H9 (cell line): ENCODE measurements around the gene PSPN. TPM values are rescaled to one million over a fixed set of nuclear protein-coding genes. Genes with fewer than 3 reads are reported as not detected.
"Not testable (repeated sequence)": the region's sequence is repeated elsewhere in the genome, so short reads cannot be mapped to it uniquely, and the experiment has no call there.

ENCODE experiments used
- DNase-seq: peaks from one replicate; pipeline ENCODE4 v3.0.0-alpha.2; 2017
- H2AFZ ChIP-seq: one replicate; pipeline ENCODE4 v1.6.1; 2013; ENCODE audit warnings: mild to moderate bottlenecking, low read length, control low read depth, moderate library complexity
- H2AK5ac ChIP-seq: 2 replicates; pipeline ENCODE4 v1.6.1; 2013; ENCODE audit warnings: low read length, control low read depth, mixed read lengths; ENCODE audit not compliant: insufficient read length
- H2BK120ac ChIP-seq: one replicate; pipeline ENCODE4 v1.6.1; 2013; ENCODE audit warnings: low read depth, mild to moderate bottlenecking, low read length, control low read depth, inconsistent platforms; ENCODE audit not compliant: poor library complexity, severe bottlenecking
- H2BK12ac ChIP-seq: 2 replicates; pipeline ENCODE4 v1.6.1; 2013; ENCODE audit warnings: low read length, control low read depth, mixed read lengths, low read depth; ENCODE audit not compliant: insufficient read length
- H2BK15ac ChIP-seq: 2 replicates; pipeline ENCODE4 v1.6.1; 2013; ENCODE audit warnings: low read depth, low read length, control low read depth
- H2BK20ac ChIP-seq: one replicate; pipeline ENCODE4 v1.6.1; 2013; ENCODE audit warnings: low read depth, mild to moderate bottlenecking, low read length, control low read depth, inconsistent platforms; ENCODE audit not compliant: poor library complexity, severe bottlenecking
- H2BK5ac ChIP-seq: 2 replicates; pipeline ENCODE4 v1.6.1; 2013; ENCODE audit warnings: low read length, control low read depth, mixed read lengths; ENCODE audit not compliant: insufficient read length
- H3K14ac ChIP-seq: 2 replicates; pipeline ENCODE4 v1.6.1; 2013; ENCODE audit warnings: low read length, control low read depth; ENCODE audit not compliant: insufficient read depth
- H3K18ac ChIP-seq: 2 replicates; pipeline ENCODE4 v1.6.1; 2013; ENCODE audit warnings: low read depth, mild to moderate bottlenecking, mixed read lengths, low read length, control low read depth; ENCODE audit not compliant: insufficient read length
- H3K23ac ChIP-seq: 2 replicates; pipeline ENCODE4 v1.6.1; 2013; ENCODE audit warnings: low read length, control low read depth, mixed read lengths, low read depth; ENCODE audit not compliant: insufficient read length
- H3K23me2 ChIP-seq: 2 replicates; pipeline ENCODE4 v1.6.1; 2013; ENCODE audit warnings: low read depth, mild to moderate bottlenecking, mixed read lengths, low read length, control low read depth; ENCODE audit not compliant: insufficient read length, poor library complexity, severe bottlenecking
- H3K27ac ChIP-seq: 2 replicates; pipeline ENCODE4 v1.5.1; 2013; ENCODE audit warnings: low read length, control low read depth, mixed read lengths, low read depth; ENCODE audit not compliant: insufficient read length
- H3K27me3 ChIP-seq: 2 replicates; pipeline ENCODE4 v1.6.1; 2013; ENCODE audit warnings: low read length, control low read depth, inconsistent platforms; ENCODE audit not compliant: insufficient read depth
- H3K4ac ChIP-seq: 2 replicates; pipeline ENCODE4 v1.6.1; 2013; ENCODE audit warnings: low read depth, mild to moderate bottlenecking, control low read depth, inconsistent platforms, low read length, moderate library complexity
- H3K4me1 ChIP-seq: 2 replicates; pipeline ENCODE4 v1.6.1; 2013; ENCODE audit warnings: low read length, control low read depth, inconsistent platforms; ENCODE audit not compliant: insufficient read depth
- H3K4me2 ChIP-seq: 2 replicates; pipeline ENCODE4 v1.6.1; 2013; ENCODE audit warnings: low read length, control low read depth, mixed read lengths; ENCODE audit not compliant: insufficient read length, insufficient read depth
- H3K56ac ChIP-seq: 2 replicates; pipeline ENCODE4 v1.6.1; 2013; ENCODE audit warnings: low read depth, mild to moderate bottlenecking, mixed read lengths, low read length, control low read depth; ENCODE audit not compliant: insufficient read length
- H3K79me1 ChIP-seq: 2 replicates; pipeline ENCODE4 v1.6.1; 2013; ENCODE audit warnings: low read depth, mild to moderate bottlenecking, moderate library complexity, low read length, control low read depth, inconsistent platforms; ENCODE audit not compliant: insufficient read depth, poor library complexity, severe bottlenecking
- H3K79me2 ChIP-seq: 2 replicates; pipeline ENCODE4 v1.6.1; 2013; ENCODE audit warnings: low read length, control low read depth, inconsistent platforms; ENCODE audit not compliant: insufficient read depth
- H3K9ac ChIP-seq: 2 replicates; pipeline ENCODE4 v1.6.1; 2013; ENCODE audit warnings: low read length, control low read depth, mixed read lengths; ENCODE audit not compliant: insufficient read length; ENCODE audit errors: extremely low read depth
- H3K9me3 ChIP-seq: one replicate; pipeline ENCODE4 v1.6.1; 2013; ENCODE audit warnings: low read depth, low read length, inconsistent platforms; ENCODE audit not compliant: control insufficient read depth
- H3T11ph ChIP-seq: one replicate; pipeline ENCODE4 v1.6.1; 2013; ENCODE audit warnings: mild to moderate bottlenecking, low read length, control low read depth, inconsistent platforms
- H4K20me1 ChIP-seq: one replicate; pipeline ENCODE4 v1.6.1; 2013; ENCODE audit not compliant: control insufficient read depth, insufficient read length, insufficient read depth
- H4K5ac ChIP-seq: 2 replicates; pipeline ENCODE4 v1.6.1; 2013; ENCODE audit warnings: low read depth, mild to moderate bottlenecking, mixed read lengths, low read length, control low read depth; ENCODE audit not compliant: insufficient read length
- H4K8ac ChIP-seq: replicated peaks from 2 replicates; pipeline ENCODE4 v1.6.1; 2013; ENCODE audit warnings: low read length, control low read depth, mixed read lengths, low read depth; ENCODE audit not compliant: insufficient read length
- H4K91ac ChIP-seq: 2 replicates; pipeline ENCODE4 v1.6.1; 2013; ENCODE audit warnings: low read depth, mild to moderate bottlenecking, moderate library complexity, mixed read lengths, low read length, control low read depth; ENCODE audit not compliant: insufficient read length
- H3K27ac Mint-ChIP-seq, 3 experiments: 2 replicates in 2 of 3; 3 replicates in 1 of 3; pipeline ENCODE4 v1.8.0; 2020 to 2021; ENCODE audit warnings: mixed read lengths in 3 of 3, mild to moderate bottlenecking in 1 of 3, moderate library complexity in 1 of 3
- H3K27me3 Mint-ChIP-seq: 2 replicates; pipeline ENCODE4 v1.8.0; 2021; ENCODE audit warnings: low read depth, mild to moderate bottlenecking, moderate library complexity, mixed read lengths
- H3K36me3 Mint-ChIP-seq, 3 experiments: 2 replicates in 2 of 3; 3 replicates in 1 of 3; pipeline ENCODE4 v1.8.0; 2020 to 2021; ENCODE audit warnings: low read depth in 3 of 3, mixed read lengths in 3 of 3; ENCODE audit not compliant: insufficient read depth in 1 of 3
- H3K4me1 Mint-ChIP-seq, 2 experiments: 2 replicates each; pipeline ENCODE4 v1.8.0; 2020; ENCODE audit warnings: mixed read lengths in 2 of 2
- H3K4me3 Mint-ChIP-seq, 2 experiments: 2 replicates in 1 of 2; 3 replicates in 1 of 2; pipeline ENCODE4 v1.8.0; 2020 to 2021; ENCODE audit warnings: mild to moderate bottlenecking in 2 of 2, mixed read lengths in 2 of 2, moderate library complexity in 1 of 2
- H3K9me3 Mint-ChIP-seq, 2 experiments: 2 replicates in 1 of 2; 3 replicates in 1 of 2; pipeline ENCODE4 v1.8.0; 2020; ENCODE audit warnings: mild to moderate bottlenecking in 2 of 2, mixed read lengths in 2 of 2, moderate library complexity in 1 of 2
- CTCF ChIP-seq: fragments of 200-600 bp; sonication (generic); conservative IDR thresholded peaks from 3 replicates; pipeline ENCODE4 v1.8.0; 2021; ENCODE audit warnings: antibody characterized with exemption, mild to moderate bottlenecking
- WGBS: extraction: QIAGEN DNeasy Blood & Tissue Kit; methylation state at CpG from one replicate; pipeline ENCODE4 v1.1.7; 2013; ENCODE audit warnings: missing lambda C conversion rate, low lambda C conversion rate, mixed read lengths; ENCODE audit not compliant: insufficient read length; ENCODE audit errors: extremely low coverage; 5-methylcytosine and 5-hydroxymethylcytosine counted together
- total RNA-seq: library from RNA; stranded (reverse); gene quantifications from 2 replicates; pipeline ENCODE4 v1.2.1, GENCODE V29; 2021

Gene PSPN
- total RNA-seq, 1 experiment from 2014 or later = 2.1 TPM

GRCh38 chr19:6362027-6362350 lies 13.7 kb downstream of the PSPN start:
- Histone ChIP-seq H2BK5ac (no peak overlapping the region), H2BK20ac (no peak overlapping the region), H2BK12ac (no peak overlapping the region), H2AFZ (no peak overlapping the region), H3K9ac (peak overlapping the region; percentile 43), H3T11ph (no peak overlapping the region), H4K20me1 (no peaks in the 10 kb centered on the region), H4K5ac (no peak overlapping the region), H2BK15ac (no peak overlapping the region), H4K91ac (no peak overlapping the region), H4K8ac (no peak overlapping the region), H3K4ac (no peak overlapping the region), H3K4me1 (no peaks in the 10 kb centered on the region), H3K79me1 (no peaks in the 10 kb centered on the region), H2BK120ac (no peak overlapping the region), H3K27ac (no peak overlapping the region), H3K27me3 (no peaks in the 10 kb centered on the region), H2AK5ac (no peak overlapping the region), H3K23ac (no peak overlapping the region), H3K23me2 (peaks cover 7% of the 10 kb centered on the region), H3K14ac (peak overlapping the region; percentile 0; the same call in 1 of the 2 replicates), H3K79me2 (no peaks in the 10 kb centered on the region), H3K18ac (no peak overlapping the region), H3K56ac (no peak overlapping the region), H3K9me3 (no peaks in the 10 kb centered on the region), H3K4me2 (peak overlapping the region; percentile 70)
- Mint-ChIP-seq H3K36me3 (peaks cover 21 to 31% (median 26%) of the 10 kb centered on the region in 3 experiments), H3K4me1 (peaks cover 4 to 11% of the 10 kb centered on the region in 2 experiments; a peak in 3 of 4 replicates), H3K27ac (peak overlapping the region in 2 of 3 experiments; percentile 40 to 81; a peak in 2 of 7 replicates), H3K4me3 (peak overlapping the region; percentile 84 to 93), H3K9me3 (no peaks in the 10 kb centered on the region), H3K27me3 (peaks cover 3% of the 10 kb centered on the region)
- TF ChIP-seq CTCF = no peak
- no peak for DNase-seq
- WGBS = no CpG with 5 or more reads among the region's 7 CpGs

- H4K8ac ChIP-seq, H3T11ph ChIP-seq, DNase-seq, H3K23ac ChIP-seq, H3K9ac ChIP-seq, H2BK12ac ChIP-seq, H4K20me1 ChIP-seq, H4K5ac ChIP-seq, H3K4me1 ChIP-seq, H3K9me3 Mint-ChIP-seq, H3K27ac ChIP-seq, H3K56ac ChIP-seq, H3K27me3 ChIP-seq, H3K27me3 Mint-ChIP-seq, H3K9me3 ChIP-seq, H3K79me2 ChIP-seq, H4K91ac ChIP-seq, H3K18ac ChIP-seq, H2BK20ac ChIP-seq, H3K23me2 ChIP-seq, H3K27ac Mint-ChIP-seq, H2BK5ac ChIP-seq, H3K14ac ChIP-seq, H2BK120ac ChIP-seq, H3K4ac ChIP-seq, H3K79me1 ChIP-seq, H2BK15ac ChIP-seq, H2AFZ ChIP-seq, H2AK5ac ChIP-seq: not testable (repeated sequence)
- no CpG with 5 or more reads among the region's 10 CpGs for WGBS
- Mint-ChIP-seq H3K4me1 (peaks cover 4 to 11% of the 10 kb centered on the region in 2 experiments; a peak in 3 of 4 replicates), H3K36me3 (peaks cover 13 to 22% (median 18%) of the 10 kb centered on the region in 3 experiments), H3K4me3 (peak overlapping the region; percentile 84 to 93)
- peak overlapping the region; percentile 70 for H3K4me2 ChIP-seq
These were observed 14.9 kb downstream of the PSPN start for GRCh38 chr19:6360857-6361216.
